GM12878 (cell line): ENCODE measurements around the gene TOPBP1.

Source experiments
- CEBPB ChIP-seq, 2 experiments: fragments of 150-350 bp in 1 of 2; IDR thresholded peaks; 2 replicates each; pipeline ENCODE4 v1.6.1; 2012 to 2014; ENCODE audit warnings: low read depth in 2 of 2, low read length in 2 of 2, borderline replicate concordance in 1 of 2, inconsistent platforms in 1 of 2
- CTCF ChIP-seq, 3 experiments: IDR thresholded peaks in 2 of 3; conservative IDR thresholded peaks in 1 of 3; 2 replicates each; pipeline ENCODE4 v1.5.1; 2011; ENCODE audit warnings: low read depth in 3 of 3, low read length in 3 of 3, mild to moderate bottlenecking in 3 of 3, control low read depth in 2 of 3, moderate library complexity in 2 of 3, inconsistent platforms in 1 of 3, mixed read lengths in 1 of 3; ENCODE audit not compliant: control insufficient read depth in 2 of 3, insufficient read depth in 1 of 3; ENCODE audit errors: extremely low read depth in 1 of 3
- ELK1 ChIP-seq: IDR thresholded peaks from 2 replicates; pipeline ENCODE4 v1.6.1; 2012; ENCODE audit warnings: low read depth, low read length, improper control_type of control experiment
- EZH2 ChIP-seq: IDR thresholded peaks from 2 replicates; pipeline ENCODE4 v1.6.1; 2012; ENCODE audit warnings: low read depth, mild to moderate bottlenecking, control low read depth, inconsistent platforms, low read length, borderline replicate concordance; ENCODE audit not compliant: control insufficient read depth
- HDAC6 ChIP-seq: fragments of 200-600 bp; sonication (generic); IDR thresholded peaks from one replicate; pipeline ENCODE4 v1.8.0; 2017; ENCODE audit warnings: antibody characterized with exemption; ENCODE audit not compliant: unreplicated experiment
- IKZF1 ChIP-seq: fragments of 450-650 bp; conservative IDR thresholded peaks from 2 replicates; pipeline ENCODE4 v1.6.1; 2017; ENCODE audit warnings: antibody characterized with exemption, mild to moderate bottlenecking
- JUNB ChIP-seq: IDR thresholded peaks from 2 replicates; pipeline ENCODE4 v1.6.1; 2016; ENCODE audit warnings: antibody characterized with exemption, mild to moderate bottlenecking
- NFYB ChIP-seq: IDR thresholded peaks from 2 replicates; pipeline ENCODE4 v1.6.1; 2011; ENCODE audit warnings: low read depth, mild to moderate bottlenecking, low read length, improper control_type of control experiment, moderate library complexity; ENCODE audit not compliant: insufficient read depth
- POLR2A ChIP-seq: IDR thresholded peaks from 2 replicates; pipeline ENCODE4 v1.6.1; 2011; ENCODE audit warnings: low read depth, mild to moderate bottlenecking, low read length
- POLR2AphosphoS5 ChIP-seq: IDR thresholded peaks from 2 replicates; pipeline ENCODE4 v1.6.1; 2011; ENCODE audit warnings: mild to moderate bottlenecking, low read length, inconsistent platforms
- TAF1 ChIP-seq: IDR thresholded peaks from 2 replicates; pipeline ENCODE4 v1.6.1; 2011; ENCODE audit warnings: mild to moderate bottlenecking, low read depth, low read length, borderline replicate concordance

GRCh38 chr3:133693821-133694220 is 32.1 kb upstream of the TOPBP1 start:
- no peak for TF ChIP-seq IKZF1
- TF ChIP-seq CTCF (IDR thresholded peaks at IDR 0.05 in 2 of 3, conservative IDR thresholded peaks at IDR 0.05 in 1 of 3; ENCODE audit: control insufficient read depth in 2 of 3, extremely low read depth in 1 of 3, insufficient read depth in 1 of 3, low read depth in 3 of 3, low read length in 3 of 3): no peak
- no peak for TF ChIP-seq TAF1
- no peak for TF ChIP-seq CEBPB (IDR thresholded peaks at IDR 0.05; ENCODE audit: borderline replicate concordance in 1 of 2, low read depth in 2 of 2, low read length in 2 of 2)
- TF ChIP-seq EZH2: no peak
- TF ChIP-seq POLR2A: no peak
- TF ChIP-seq JUNB: no peak
- TF ChIP-seq NFYB: no peak
- TF ChIP-seq HDAC6: no peak
- TF ChIP-seq ELK1: no peak
- no peak for TF ChIP-seq POLR2AphosphoS5
